Kidney glomerular epithelial cell (primary cell): ENCODE results near the gene SLC29A3.

Source experiments
- DNase-seq: peaks from one replicate; lab custom pipeline; 2025; lab: John Stamatoyannopoulos, UW

The SLC29A3 gene

DNA sequence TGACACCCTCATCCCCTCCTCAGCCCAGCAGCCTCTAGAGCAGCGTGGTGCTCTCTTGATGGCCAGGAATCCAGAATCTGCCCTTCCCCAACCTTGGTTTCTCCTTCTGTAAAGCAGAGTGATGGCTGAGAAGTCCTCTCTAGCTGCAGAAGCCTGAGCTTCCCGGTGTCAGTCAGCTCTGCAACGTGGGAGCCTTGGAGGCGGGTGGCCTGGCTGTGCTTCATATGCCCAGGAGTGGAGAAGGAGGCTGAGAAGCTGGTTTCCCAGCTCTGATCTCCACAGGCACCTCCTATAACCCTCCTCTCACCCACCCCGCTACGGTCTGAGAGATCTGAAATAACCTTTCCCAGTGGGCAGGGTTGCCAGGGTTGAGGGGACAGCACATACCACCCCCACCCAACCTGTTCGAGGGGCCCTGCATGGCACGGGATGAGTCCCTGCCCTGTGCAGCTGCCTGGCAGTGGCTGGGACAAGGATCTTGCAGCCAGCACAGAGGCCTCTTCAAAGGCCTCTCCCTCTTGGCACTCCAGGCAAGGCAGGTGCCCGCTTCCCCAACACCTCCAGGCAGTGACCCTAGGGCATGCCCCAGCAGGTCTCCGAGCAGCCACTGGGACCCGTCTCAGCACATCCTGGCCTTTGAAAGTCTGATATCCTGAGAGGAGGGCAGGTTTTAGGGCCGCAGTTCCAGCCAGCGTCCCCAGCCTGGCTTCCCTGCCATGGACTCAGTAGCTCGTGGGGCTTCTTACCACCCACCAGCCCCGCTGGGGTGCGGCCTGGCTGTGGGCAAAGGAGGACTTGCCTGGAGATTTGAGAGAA, 18.3 kb upstream of the SLC29A3 start:
- DNase-seq, result no peak

DNA sequence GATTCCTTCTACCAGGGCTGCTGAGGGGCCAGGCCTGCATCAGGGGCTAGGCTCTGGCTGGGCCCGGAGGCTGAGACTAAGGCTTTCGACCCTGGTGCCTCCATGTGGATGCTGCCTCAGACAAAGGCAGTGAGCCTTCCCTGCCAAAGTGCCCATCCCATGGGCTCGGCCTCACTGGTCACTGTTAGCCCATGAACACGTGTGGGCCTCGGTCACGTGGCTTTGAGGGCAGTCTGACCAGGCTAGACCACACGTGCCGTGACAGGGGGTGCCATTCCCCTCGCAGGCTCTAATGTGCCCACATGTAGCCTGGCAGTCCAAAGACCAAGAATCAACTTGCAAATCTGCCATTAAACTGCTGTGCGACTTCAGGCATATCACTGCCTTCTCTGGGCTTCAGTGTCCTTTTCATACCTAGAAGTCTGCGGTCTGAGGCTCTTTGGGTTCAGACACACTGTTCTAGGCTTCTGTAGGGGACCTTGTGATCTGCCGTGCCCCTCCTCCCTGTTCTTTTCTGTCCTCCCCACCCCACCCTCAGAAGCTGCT, 17.6 kb upstream of the SLC29A3 start:
- no peak for DNase-seq

DNA sequence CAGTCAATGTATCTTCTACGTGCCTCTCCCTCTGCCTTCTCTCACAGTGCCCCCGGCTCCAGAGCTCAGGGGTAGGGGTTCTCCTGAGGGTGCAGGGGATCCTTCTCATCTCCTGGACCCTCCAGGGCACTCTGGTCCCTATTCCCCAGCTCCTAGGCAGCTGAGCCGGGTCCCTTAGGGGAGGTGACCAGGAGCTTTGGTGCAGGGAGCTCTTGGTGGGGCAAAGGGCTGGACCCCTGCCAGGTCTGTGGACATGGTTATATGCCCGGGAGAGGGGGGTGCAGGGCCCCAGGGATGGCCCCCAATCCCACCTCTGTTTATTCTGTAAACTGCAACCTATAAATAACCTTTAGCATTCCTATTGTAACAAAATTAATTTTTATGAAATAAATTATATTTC, 16.6 kb upstream of the SLC29A3 start:
- DNase-seq, result no peak

DNA sequence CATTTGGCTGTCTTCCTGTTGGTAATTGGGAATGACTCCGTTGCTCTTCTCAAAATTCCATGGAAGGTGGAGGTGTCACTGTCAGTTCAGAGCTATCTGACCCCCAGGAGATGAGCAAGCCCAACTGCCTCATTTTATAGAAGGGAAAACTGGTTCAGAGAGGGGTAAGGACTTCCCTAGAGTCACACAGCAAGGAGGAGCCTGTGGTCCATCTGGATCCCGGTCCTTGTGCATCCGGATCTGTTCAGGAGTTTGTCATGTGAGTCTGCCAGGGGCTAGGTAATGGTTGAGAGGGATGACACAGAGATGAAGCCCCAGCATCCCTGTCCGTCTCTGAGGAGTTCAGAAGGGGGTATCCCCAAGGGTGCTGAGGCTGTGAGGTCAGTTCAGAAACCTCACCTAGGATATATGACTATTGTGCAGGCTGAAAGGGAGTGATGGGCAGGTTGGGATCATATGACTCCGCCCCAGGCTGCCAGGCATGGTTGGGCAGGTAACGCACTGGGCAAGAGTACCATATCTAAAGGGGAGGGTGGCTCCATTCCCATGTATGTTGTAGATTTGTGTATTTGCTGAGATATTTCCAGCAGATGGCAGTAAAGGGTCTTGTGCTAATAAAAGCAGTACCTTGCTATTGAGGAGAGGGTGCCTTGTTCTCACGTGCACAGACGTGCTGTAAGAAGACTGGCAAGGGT, 16.0 kb upstream of the SLC29A3 start:
- peak; percentile 23 for DNase-seq

DNA sequence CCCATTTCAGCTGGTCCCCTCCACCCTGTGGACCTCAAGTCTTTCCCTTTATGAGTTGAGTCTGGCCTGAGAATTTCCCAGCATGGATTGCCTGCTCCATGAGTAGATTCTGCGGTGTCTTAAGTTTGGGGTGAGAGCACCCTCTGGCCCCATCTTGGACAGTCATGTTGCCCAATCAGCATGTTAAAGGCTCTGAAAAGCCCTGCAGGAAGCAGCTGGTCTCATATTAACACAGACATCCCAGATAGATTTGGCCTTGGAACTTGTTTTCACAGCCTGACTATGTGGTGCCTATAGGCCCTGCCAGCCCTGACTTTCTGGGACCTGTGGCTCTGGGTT, 15.5 kb upstream of the SLC29A3 start:
- no peak for DNase-seq

DNA sequence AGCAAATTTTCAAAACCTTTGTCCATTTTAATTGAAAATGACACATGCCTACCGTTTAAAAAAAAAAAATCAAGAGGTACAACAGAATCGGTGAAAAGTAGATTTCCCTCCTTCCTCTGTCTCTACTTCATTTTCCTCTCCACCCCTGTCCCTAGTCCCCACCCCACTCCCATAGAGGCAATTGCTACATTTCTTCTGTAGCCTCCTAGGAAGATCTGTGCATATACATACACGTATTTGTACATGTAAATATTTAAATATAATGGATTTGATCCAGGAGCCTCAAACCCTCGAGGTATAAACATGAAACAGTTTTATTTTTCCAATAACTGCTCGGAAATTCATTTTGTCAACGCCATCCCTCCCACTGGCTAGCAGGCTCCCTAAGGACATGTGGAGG, 14.1 kb upstream of the SLC29A3 start:
- no peak for DNase-seq

DNA sequence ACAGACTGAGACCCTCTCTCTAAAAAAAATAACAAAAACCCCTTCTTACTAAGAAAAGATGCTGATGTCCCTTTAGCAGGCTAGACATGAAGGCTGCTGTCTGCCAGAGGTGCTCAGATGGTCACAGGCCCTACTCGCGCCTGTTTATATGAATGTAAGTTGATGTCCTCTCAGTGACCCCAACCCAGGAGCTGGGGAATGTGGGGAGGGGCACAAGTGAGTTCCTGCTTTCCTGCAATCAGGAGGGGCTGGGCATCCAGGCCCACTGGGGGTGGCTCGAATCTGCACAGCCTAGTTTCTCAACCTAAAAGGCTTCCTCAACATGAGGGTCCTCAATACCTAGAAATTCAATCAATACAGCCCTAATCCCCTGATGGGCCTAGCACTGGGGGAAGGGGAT, 12.1 kb upstream of the SLC29A3 start:
- DNase-seq, result no peak

DNA sequence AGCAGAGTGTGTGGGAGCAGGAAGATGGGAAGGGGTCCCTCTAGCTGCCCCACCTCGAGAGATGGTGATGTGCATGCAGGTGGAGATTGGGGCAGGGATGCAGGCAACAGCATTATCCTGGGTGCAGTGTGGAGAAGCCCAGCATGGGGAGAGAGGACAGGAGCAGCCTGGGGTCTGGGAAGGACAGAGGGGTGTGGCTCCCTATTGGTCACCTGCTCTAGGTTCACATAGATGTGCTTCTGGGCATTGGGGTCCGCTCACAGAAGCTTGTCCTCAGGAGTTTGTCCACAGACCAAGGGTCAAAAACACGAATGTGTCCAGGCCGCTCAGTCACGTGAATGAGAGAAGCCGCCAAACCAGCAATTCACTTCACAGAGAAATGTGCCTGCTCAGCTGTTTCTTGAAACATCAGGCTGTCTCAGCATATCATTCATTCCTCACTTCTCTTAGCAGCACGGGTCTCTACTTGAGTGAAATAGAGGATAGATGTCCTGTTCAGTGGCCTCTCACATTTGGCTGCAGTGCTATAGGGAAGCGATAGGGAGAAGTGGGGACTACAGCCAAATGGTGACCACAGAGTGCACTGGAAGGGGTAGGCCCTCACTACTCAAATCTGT, 11.5 kb upstream of the SLC29A3 start:
- no peak for DNase-seq

DNA sequence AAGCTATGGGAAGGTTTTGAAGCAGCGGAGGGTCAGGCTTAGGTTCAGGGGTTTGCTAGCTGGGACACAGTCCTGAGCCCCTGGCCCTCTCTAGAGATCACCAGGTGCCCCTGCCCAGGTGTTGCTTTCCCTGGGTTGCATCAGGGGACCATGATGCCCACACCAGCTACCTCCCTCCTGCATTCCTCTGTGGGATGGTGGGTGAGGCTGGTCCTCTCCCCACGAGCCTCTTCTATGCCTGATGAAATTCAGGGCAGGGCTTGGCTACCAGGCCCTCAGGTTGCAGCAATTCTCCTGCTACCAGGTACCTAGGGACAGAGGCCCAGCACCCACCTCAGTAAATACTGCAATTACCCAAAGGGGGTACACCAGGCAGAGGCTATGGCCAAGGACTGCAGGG, 10.8 kb upstream of the SLC29A3 start:
- DNase-seq, result no peak

DNA sequence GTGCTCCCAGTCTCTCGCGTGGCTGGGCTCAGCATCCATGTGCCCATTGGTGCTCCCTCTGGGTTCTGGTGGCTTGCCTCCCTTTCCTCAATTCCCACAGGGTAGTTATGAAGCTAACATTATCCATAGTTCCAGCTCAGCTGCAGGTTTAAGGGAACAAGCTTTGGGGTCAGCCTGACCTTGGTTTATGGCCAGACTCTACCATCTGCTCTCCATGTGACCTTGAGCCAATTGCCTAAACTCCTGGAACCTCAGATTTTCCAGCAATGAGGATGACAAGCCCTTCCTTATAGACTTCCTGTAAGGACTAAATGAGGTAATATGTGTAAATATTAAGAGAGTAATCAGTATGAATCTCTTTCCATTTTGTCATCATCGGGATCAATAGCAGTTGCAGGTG, 10.1 kb upstream of the SLC29A3 start:
- no peak for DNase-seq

DNA sequence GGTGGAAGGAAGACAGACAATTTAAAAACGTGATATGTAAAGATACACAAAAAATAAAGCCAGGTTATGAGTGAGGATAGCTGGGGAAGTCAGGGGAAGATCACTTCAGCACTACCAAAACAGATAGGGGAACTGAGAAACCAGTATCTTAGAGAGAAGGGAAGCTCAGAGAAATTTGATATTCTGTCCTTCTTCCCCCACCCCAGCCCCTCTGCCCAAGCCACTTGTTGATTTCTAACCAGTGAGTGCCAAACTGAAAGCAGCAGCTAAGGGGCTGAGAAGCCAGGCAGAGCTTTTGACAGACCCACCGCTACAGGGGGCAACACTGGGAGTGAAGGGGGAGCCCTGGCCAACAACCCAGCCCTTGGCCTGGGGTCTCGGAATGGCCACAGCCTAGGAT, 9.1 kb upstream of the SLC29A3 start:
- DNase-seq, result no peak

DNA sequence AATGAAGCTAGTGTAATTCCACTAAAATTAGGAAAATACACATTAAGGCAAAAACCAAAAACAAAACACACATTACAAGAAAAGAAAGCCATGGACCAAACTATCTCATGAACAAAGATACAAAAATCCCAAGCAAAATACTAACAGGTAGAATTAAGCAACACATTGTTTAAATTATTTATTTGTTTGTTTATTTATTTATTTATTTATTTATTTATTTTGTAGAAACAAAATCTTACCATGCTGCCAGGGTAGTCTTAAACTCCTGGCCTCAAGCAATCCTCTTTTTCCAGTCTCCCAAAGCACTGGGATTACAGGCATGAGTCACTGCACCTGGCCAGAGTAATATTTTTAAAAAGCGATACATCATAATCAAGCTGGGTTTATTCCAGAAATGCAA, 6.8 kb upstream of the SLC29A3 start:
- no peak for DNase-seq

DNA sequence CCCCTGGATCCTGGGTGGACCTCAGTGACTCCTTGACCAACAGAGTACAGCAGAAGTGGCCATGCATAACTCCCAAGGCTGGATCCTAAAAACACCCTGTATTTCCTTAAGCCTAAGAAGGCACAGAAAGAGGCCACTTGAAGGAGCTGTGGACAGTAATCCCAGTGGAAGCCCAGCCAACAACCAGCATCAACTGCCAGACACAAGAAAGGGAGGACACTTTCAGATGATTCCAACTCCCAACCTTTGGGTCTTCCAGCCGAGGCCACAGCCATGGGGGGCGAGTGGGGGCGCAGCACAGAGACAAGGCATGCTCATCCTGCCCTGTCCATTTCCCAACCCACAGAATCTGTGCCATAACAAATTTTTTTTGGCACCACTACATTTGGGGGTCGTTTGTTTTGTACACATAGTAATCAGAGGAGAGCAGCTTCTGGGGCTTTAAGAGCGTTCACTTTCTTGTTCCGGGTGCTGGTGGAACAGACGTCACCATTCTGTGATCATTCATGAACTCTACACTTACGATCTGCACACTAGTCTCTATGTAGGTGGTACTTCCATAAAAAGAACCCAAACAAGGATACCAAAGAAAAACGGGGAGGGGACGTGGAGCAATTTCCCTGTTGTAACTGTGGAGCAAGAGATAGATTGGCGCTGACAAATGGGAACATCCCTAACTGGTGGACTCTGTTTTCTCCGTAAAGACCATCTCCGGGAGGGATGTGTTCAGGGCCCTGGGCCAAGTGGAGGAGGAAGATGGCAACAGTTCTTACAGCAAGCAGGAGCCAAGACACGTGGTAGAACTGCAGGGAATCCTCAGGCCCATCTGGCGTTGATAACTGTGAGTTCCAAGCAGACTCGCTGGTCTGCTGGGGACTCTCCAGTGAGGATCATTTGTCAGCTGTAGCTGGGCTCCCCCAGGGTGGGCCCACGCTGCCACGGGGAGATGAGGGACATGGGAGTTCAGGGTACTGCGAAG, 6.0 kb upstream of the SLC29A3 start:
- no peak for DNase-seq

DNA sequence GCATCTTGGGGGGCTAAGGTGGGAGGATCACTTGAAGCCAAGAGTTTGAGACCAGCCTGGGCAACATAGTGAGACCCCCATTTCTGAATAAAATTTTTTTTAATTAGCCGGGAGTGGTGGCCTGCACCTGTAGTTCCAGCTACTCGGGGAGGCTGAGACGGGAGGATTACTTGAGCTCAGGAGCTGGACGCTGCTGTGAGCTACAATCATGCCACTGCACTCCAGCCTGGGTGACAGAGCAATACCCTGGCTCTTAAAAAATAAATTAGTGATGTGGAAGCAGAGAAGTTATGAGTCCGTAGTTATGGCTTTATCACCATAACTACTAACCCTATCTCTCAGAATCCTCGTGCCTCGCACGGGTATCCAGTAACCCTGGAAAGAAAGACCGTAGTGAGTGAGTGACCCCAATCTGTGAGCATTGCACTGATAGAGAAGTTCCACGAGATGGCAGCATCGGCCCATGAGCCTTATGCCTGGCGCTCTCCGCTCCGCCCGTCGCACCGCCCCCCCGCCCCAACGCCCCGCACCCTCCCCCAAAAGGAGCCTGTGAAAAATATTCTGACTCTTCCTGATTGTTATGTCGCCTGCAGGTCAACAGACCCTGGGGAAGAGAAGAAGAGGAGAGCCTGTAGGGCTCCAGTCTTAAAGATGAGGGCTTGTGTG, 4.9 kb upstream of the SLC29A3 start:
- DNase-seq, result peak; percentile 7

DNA sequence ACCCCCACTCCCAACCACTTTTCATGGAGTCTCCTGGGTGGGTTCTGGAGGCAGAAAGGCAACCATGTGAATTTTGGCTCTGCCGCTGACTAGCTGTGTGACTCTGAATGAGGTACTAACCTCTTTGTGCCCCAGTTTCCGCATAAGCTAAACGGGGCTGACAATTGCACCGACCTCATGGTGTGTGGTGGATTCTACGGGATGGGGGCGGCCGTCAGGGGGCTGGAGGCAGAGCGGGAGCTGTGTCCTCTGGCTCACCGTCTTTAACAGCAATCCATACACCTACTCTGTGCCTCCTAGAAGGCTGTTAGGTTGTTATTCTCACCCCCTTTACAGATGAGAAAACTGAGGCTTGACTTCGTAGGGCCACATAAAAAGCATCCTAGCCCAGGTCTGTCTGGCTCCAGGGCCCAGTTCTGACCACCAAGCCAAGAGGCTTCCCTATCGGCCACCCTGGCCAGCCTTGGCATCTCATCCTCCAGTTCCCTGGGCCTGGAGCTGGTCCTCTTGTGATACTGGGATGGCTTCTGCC, 4.3 kb upstream of the SLC29A3 start:
- DNase-seq, result no peak

DNA sequence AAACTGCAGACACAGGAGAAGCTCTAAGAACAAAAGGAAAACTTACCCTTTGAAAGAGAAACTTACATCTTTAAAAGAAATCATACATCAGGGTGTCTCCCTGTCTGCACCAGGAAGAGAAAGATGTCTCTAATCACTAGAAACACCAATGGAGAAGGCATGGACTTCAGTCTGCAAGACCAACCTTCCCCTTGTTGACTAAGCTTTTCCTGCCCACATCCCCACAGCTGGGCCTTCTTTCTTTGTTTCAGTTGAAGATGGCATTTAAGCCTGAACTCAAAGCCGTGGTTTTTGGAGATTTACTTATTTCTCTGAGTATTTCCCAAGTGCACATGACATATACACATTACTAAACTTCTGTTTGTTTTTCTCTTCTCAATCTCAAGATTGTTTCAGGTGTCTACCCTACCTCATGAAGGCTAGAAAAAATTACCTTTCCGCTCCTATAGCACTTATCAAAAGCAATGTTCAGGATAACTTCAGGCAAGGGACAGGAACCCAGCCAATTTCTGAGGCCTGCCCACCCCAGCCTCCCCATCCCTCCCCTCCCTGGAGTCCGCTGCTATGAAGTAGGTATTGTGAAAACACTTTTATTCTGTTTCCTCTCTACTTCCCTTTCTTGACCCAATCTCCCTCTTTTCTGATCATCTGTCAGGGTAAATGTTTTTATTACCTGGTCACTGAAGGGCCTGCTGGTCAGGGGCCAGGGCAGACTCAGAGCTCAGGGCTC, 2.8 kb upstream of the SLC29A3 start:
- DNase-seq, result no peak

DNA sequence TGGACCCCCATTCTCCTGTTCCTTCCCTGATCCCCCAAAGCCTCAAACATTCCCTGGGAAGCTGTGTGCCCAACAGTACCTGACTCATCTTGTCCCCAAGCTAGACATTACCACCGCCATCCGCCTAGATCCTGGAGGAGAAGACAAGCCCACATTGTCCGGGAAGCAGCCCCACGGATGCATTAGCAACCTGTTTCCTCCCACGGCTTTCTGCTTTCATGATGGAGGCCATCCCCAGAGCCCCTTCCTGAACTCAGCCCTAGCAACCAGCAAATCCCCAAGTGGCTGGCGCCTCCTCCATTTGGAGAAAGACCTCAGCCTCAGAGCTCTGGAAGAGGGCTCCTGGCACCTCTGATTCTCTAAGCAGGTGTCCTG, 2.3 kb upstream of the SLC29A3 start:
- no peak for DNase-seq

DNA sequence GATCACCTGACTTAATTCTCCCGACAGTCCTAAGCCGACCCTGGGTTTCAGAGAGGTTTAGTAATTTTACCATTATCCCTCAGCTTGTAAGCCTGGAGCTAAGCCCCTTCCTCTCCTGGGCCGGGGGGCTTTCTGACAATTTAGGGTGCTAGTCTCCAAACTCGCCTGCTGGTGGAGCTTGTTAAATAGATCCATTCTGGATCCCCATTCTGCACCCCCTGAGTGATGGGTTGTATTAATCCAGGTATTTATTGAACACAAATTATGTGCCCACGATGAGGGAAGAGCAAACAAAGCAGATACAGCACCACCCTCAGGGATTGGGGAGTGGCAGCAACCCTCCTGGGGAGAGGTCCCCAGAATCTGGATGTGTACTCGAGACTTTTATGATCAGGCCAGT, 1.3 kb upstream of the SLC29A3 start:
- no peak for DNase-seq

DNA sequence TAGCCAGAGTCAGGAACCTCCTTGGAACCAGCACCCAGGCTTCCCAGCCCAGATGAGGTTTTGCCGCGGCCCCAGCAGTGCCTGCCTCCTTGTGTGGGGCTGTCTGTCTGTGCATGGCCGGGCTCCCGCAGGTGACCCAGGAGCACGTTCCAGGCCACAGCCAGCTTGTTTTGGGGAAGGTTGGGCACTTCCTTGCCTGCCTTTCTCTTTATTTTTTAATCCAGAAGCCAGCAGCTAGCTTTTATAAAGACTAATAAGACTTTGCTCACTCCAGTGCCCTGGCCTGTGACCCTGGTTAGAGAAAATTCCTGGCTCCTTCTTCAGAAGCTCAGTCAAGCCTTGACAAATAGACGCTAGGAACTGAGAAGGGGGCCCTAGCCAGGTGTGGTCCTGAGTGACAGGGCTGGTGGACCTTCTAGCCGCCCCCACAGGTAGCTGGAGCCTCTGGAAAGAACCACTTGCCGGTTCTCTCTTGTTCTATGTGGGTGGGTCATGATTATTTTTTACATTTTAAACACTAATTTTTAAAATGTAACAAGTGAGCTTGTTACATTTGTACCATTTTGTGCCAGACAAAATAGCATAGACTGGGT, 837 bp downstream of the SLC29A3 start:
- no peak for DNase-seq

DNA sequence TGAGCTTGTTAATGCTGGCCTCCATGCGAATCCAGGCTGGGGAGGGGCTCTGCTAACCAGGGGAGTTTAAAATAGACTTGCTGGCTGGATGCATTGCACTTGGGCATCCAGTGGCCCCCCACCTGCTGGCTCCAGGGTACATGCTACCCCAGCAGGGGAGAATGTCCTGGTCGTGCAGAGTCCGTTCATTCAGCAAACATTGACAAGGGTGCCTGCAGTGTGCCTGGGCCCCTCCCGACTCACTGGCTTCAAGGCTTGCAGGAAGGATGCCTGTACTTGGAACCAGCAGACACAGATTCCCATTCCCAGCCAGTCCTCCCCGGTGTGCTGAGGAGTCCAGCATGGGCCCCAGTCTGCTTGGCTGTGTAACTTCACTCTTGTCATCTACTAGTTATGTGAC, 1.5 kb downstream of the SLC29A3 start:
- no peak for DNase-seq
